Frontal cortex (tissue), 4 donors: ENCODE results near the gene SAMD13. TPM values are rescaled to one million over a fixed set of nuclear protein-coding genes. Genes with fewer than 3 reads are reported as not detected.
A peak's percentile ranks its signal among the peaks of the same experiment; 100 is the strongest.
"Not testable (repeated sequence)": the region's sequence is repeated elsewhere in the genome, so short reads cannot be mapped to it uniquely, and the experiment has no call there.

ENCODE experiments used
- DNase-seq, 2 donors: peaks; one replicate each; pipeline ENCODE4 v3.0.0; 2012; ENCODE audit warnings: low spot score in 2 of 2
- FAIRE-seq: peaks from 2 replicates; lab custom pipeline; 2012; peaks lifted over from hg19 to GRCh38; lab: Jason Lieb, UNC
- total RNA-seq: library from RNA; depleted of rRNA; stranded (reverse); fragments of >200 nt; gene quantifications from one replicate; pipeline ENCODE4 v1.2.3, GENCODE V29; 2014
- donor health status: control.
- donor health status: control.
- donor health status: control.

The SAMD13 gene
- total RNA-seq, 1 donor from 2014 or later, result 5.3 TPM

- FAIRE-seq (no peak), DNase-seq (no peak)
Observed at GRCh38 chr1:84282780-84283333, 18.7 kb upstream of the SAMD13 start.

DNA sequence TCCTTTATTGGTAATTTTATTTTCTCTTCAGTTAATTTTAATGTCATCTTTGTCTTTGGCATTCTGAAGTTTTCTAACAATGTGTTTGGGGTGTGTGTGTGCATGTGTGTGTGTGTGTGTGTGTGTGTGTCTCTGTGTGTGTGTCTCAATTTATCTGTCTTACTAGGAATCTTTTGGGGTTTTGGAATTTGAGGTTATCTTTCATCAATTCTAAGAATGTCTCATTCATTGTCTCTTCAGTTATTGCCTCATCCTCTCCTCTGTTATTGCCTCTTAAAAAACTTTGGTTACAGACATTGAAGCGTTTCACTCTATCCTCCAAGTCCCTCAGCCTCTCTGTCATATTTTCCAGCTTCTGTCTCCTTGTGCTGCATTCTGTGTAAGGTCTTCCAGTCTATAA lies 18.1 kb upstream of the SAMD13 start:
- no peak for FAIRE-seq
- DNase-seq, result no peak

DNA sequence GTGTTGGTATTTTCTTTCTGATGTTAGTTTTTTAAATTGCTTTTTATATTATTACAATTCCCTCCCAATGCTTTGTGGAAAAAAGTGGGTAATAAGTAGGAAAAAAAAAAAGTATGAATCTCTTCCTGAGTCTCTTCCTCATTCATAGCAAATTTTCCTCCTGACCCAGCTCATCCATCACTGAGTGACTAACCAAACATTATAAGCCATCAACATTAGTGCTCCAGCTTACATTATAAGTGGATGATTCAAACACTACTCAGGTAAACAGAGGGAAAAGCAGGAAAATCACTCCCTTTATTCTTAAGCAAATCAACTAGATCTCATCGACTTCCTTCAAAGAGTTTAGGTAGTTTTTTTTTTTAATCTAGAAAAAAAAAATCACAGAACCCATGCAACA lies 15.4 kb upstream of the SAMD13 start:
- DNase-seq (no peak), FAIRE-seq (no peak)

- not testable (repeated sequence) for FAIRE-seq, DNase-seq
Observed at GRCh38 chr1:84287389-84287788, 14.1 kb upstream of the SAMD13 start.

- no peak for FAIRE-seq
- DNase-seq, result no peak
Observed at GRCh38 chr1:84289169-84289785, 12.2 kb upstream of the SAMD13 start.

GRCh38 chr1:84291882-84292655 lies 9.4 kb upstream of the SAMD13 start:
- FAIRE-seq, result no peak

GRCh38 chr1:84293766-84294165 lies 7.7 kb upstream of the SAMD13 start:
- no peak for DNase-seq
- no peak for FAIRE-seq

More at GRCh38 chr1:84291882-84292655, 9.4 kb upstream of the SAMD13 start:
- no peak for DNase-seq

DNA sequence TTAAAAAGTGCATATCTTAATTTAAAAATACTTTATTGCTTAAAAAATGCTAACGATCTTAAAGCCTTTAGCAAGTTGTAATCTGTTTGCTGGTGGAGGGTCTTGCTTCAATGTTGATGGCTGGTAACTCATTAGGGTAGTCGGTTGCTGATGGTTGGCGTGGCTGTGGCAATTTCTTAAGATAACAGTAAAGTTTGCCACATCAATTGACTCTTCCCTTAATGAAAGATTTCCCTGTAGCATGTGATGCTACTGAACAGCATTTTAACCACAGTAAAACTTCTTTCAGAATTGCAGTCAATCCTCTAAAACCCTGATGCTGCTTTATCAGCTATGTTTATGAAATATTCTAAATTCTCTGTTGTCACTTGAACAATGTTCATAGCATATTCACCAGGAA lies 6.8 kb upstream of the SAMD13 start:
- DNase-seq (no peak), FAIRE-seq (no peak)

DNA sequence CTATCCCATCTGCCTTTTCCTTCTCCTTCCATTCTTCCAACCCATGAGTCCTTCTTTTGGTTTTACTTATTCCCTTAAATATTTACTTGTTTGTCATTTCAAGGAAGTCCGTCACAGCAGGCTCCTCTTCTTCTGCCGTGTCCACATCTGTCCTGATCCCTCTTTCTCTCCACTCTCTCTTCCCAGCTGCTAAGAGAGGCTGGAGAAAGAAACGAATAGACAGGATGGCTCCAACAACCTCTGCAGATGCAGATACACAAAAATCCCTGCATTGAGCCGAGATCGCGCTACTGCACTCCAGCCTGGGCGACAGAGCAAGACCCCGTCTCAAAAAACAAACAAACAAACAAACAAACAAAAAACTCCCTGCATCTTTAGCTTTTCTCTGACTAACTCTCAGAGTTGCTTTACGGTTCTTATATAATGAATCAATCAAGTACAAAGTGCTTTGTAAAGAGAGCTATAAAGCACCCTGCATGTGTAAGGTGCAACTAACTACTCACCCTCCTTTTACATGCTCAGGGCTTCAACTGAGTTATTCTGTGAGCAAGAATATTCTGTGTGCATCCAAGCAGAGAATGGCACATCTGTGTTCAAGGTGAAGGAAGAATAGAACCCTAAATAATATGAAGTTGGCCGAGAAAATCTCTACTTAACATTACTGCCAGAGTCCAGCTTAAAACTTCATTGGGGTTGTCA lies 3.8 kb upstream of the SAMD13 start:
- FAIRE-seq (no peak), DNase-seq (no peak)

GRCh38 chr1:84298328-84298683 lies 3.2 kb upstream of the SAMD13 start:
- peak; percentile 74 to 75 for DNase-seq
- FAIRE-seq, result no peak

DNA sequence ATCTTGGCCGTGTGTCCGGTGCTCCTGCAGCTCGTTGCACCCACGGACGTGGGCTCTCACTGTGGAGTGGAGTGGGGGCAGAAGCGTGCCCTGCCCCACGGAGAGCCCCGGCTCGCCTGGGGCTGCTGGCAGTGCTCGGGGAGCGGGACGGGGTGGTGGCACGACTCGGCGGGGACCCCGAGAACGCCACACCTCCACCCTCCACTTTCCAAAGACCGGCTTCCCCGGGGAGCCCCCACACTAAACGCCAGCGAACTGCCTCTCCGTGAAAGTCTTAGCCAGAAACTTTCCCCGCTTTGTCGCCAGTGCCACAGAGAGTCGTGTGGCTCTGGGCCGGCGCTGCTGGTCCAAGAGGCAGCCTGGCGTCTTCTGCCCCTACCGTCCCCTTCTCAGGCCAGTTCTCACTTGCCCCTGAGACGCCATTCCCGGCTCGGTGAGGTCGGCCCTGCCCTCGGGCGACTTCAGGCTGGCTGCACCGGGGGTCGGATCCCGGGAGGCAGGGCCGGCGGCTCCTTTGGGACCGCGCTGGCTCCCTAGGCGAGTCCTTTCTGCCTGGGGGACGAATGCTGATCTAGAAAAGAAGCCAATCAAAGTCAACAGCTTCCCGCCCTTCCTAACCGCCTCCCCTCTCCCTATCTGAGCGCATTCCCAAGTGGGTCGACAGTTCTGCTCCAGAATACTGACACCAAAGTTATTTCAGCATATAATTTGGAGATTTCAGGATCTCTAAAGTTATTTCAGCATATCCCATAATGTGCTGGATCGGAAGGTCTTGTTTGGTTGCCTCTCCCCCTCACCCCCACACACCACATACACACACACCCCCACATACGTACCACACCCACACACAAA lies 2.6 kb upstream of the SAMD13 start:
- no peak for FAIRE-seq
- DNase-seq, result peak in 1 of 2 donors; percentile 67

GRCh38 chr1:84299536-84300170 lies 1.9 kb upstream of the SAMD13 start:
- no peak for FAIRE-seq

GRCh38 chr1:84300501-84300900 lies 1.0 kb upstream of the SAMD13 start:
- no peak for FAIRE-seq
- no peak for DNase-seq

More at GRCh38 chr1:84299536-84300170, 1.9 kb upstream of the SAMD13 start:
- peak in 1 of 2 donors; percentile 44 for DNase-seq

DNA sequence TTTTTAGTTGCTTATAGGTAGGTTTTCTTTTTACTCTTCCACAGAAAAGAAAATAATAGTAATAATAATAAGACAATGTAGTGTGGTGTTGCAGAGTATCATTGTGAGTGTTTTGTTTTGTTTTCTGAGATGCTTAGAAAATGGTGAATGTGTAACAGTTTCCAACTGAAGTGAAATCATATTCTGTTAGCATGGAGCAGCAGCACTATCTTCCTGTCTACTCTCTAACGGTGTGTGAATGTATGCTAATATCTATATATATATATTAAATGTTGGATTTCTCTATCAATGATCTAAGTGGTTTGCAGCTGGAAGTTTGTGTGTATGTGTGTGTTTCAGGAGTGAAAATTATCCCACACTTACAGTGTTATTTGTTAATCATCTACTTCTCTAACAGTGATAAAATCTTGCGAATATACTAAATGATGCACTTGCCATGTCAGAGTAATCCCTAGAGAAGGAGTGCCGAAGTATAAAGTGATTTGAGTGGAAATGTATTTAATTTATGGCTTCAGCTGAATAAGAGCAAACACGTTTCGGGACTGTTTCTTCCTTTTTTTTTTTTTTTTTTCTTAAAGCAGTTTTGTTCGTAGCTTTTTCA lies 377 bp downstream of the SAMD13 start:
- no peak for FAIRE-seq
- DNase-seq, result no peak

GRCh38 chr1:84303314-84303830 lies 1.9 kb downstream of the SAMD13 start:
- FAIRE-seq (no peak), DNase-seq (no peak)

DNA sequence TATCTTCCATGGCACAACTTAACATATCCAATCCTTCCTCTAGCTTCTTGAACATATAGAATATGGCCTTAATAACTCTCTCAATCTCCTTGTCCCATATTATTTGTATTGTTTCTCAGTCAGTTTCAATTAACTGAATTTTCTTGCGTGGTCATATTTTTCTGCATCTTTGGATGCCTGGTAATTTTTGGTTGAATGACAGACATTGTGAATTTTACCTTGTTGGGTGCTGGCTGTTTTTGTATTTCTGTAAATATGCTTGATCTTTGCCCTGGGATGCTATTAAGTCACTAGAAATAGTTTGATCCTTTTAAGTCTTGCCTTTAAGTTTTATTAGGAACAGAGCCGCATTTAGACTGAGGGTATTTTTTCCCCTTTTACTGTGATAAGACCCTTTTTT lies 5.9 kb downstream of the SAMD13 start:
- FAIRE-seq (no peak), DNase-seq (no peak)

GRCh38 chr1:84311296-84311695 lies 9.8 kb downstream of the SAMD13 start:
- DNase-seq (no peak), FAIRE-seq (no peak)

GRCh38 chr1:84319662-84320061 lies 18.2 kb downstream of the SAMD13 start:
- no peak for FAIRE-seq
- DNase-seq, result no peak

- DNase-seq, result no peak
- FAIRE-seq, result no peak
Observed at GRCh38 chr1:84327830-84328229, 26.3 kb downstream of the SAMD13 start.
